HEK293 (cell line): ENCODE data around the gene CDSN.

Source experiments
- CTCF ChIA-PET: fragments of 350-600 bp; formaldehyde crosslinking; extraction: SDS; loops from one replicate; lab custom pipeline; 2021; ENCODE audit warnings: antibody characterized with exemption; lab: Yijun Ruan, JAX
- POLR2A ChIA-PET: fragments of 300-600 bp; formaldehyde crosslinking; extraction: SDS; loops from one replicate; lab custom pipeline; 2020; ENCODE audit warnings: antibody characterized with exemption, inconsistent platforms; lab: Yijun Ruan, JAX
- H3K27ac ChIP-seq: fragments of 200-500 bp; sonication (Bioruptor generic); 2 replicates; pipeline ENCODE4 v1.5.1; 2014; ENCODE audit warnings: low read depth, low read length, control low read depth, inconsistent platforms; ENCODE audit errors: extremely low read depth
- H3K36me3 ChIP-seq, 2 experiments: fragments of 200-500 bp in 1 of 2; sonication (Bioruptor generic) in 1 of 2; 1 replicate in 1 of 2; 2 replicates in 1 of 2; pipeline ENCODE4 v1.5.1; 2014 to 2017; ENCODE audit warnings: inconsistent platforms in 2 of 2, low read length in 2 of 2; ENCODE audit not compliant: control insufficient read depth in 2 of 2, insufficient read depth in 1 of 2
- H3K4me1 ChIP-seq: fragments of 200-500 bp; sonication (Bioruptor generic); 2 replicates; pipeline ENCODE4 v1.5.1; 2014; ENCODE audit warnings: mild to moderate bottlenecking, low read length, inconsistent platforms; ENCODE audit not compliant: control insufficient read depth, insufficient read depth
- H3K4me3 ChIP-seq: 2 replicates; pipeline ENCODE4 v1.5.1; 2011; ENCODE audit warnings: low read depth, mild to moderate bottlenecking, control low read depth, low read length, moderate library complexity
- H3K9me3 ChIP-seq: fragments of 200-500 bp; sonication (Bioruptor generic); 2 replicates; pipeline ENCODE4 v1.5.1; 2014; ENCODE audit warnings: low read depth, low read length, inconsistent platforms; ENCODE audit not compliant: control insufficient read depth, insufficient read depth
- AEBP2 ChIP-seq: fragments of 450-650 bp; formaldehyde crosslinking; IDR thresholded peaks from 2 replicates; pipeline ENCODE4 v1.5.1; 2016; ENCODE audit warnings: missing biosample characterization, missing genetic modification characterization, borderline replicate concordance
- BCL11A ChIP-seq: fragments of 450-650 bp; formaldehyde crosslinking; IDR thresholded peaks from 2 replicates; pipeline ENCODE4 v1.5.1; 2016; ENCODE audit warnings: low read depth, missing biosample characterization, missing genetic modification characterization
- CTCF ChIP-seq: fragments of 450-650 bp; formaldehyde crosslinking; IDR thresholded peaks from 2 replicates; pipeline ENCODE4 v1.5.1; 2016; ENCODE audit warnings: missing biosample characterization, missing genetic modification characterization
- GLIS2 ChIP-seq: fragments of 450-650 bp; formaldehyde crosslinking; IDR thresholded peaks from 2 replicates; pipeline ENCODE4 v1.5.1; 2016; ENCODE audit warnings: missing biosample characterization, missing genetic modification characterization
- PRDM4 ChIP-seq: fragments of 450-650 bp; formaldehyde crosslinking; IDR thresholded peaks from 2 replicates; pipeline ENCODE4 v1.5.1; 2017; ENCODE audit warnings: missing biosample characterization, missing genetic modification characterization
- TRIM28 ChIP-seq: IDR thresholded peaks from 2 replicates; pipeline ENCODE4 v1.6.1; 2011; ENCODE audit warnings: low read length, control low read depth, borderline replicate concordance
- ZBTB10 ChIP-seq: fragments of 450-650 bp; formaldehyde crosslinking; IDR thresholded peaks from 2 replicates; pipeline ENCODE4 v1.5.1; 2016; ENCODE audit warnings: missing biosample characterization, missing genetic modification characterization
- ZBTB20 ChIP-seq: fragments of 450-650 bp; formaldehyde crosslinking; IDR thresholded peaks from 2 replicates; pipeline ENCODE4 v1.5.1; 2016; ENCODE audit warnings: missing biosample characterization, missing genetic modification characterization
- ZBTB48 ChIP-seq: fragments of 450-650 bp; formaldehyde crosslinking; IDR thresholded peaks from 2 replicates; pipeline ENCODE4 v1.5.1; 2016; ENCODE audit warnings: missing biosample characterization, missing genetic modification characterization
- ZEB2 ChIP-seq: fragments of 450-650 bp; formaldehyde crosslinking; IDR thresholded peaks from 2 replicates; pipeline ENCODE4 v1.5.1; 2016; ENCODE audit warnings: missing biosample characterization, missing genetic modification characterization
- ZFP37 ChIP-seq: fragments of 450-650 bp; formaldehyde crosslinking; IDR thresholded peaks from 2 replicates; pipeline ENCODE4 v1.5.1; 2016; ENCODE audit warnings: missing biosample characterization, missing genetic modification characterization
- ZFP69B ChIP-seq: fragments of 450-650 bp; formaldehyde crosslinking; IDR thresholded peaks from 2 replicates; pipeline ENCODE4 v1.5.1; 2016; ENCODE audit warnings: missing biosample characterization, missing genetic modification characterization
- ZNF132 ChIP-seq: fragments of 450-650 bp; formaldehyde crosslinking; IDR thresholded peaks from 2 replicates; pipeline ENCODE4 v1.5.1; 2017; ENCODE audit warnings: missing biosample characterization, missing genetic modification characterization, borderline replicate concordance
- ZNF24 ChIP-seq: fragments of 450-650 bp; formaldehyde crosslinking; IDR thresholded peaks from 2 replicates; pipeline ENCODE4 v1.5.1; 2016; ENCODE audit warnings: missing biosample characterization, missing genetic modification characterization
- ZNF311 ChIP-seq: fragments of 450-650 bp; formaldehyde crosslinking; IDR thresholded peaks from 2 replicates; pipeline ENCODE4 v1.5.1; 2017; ENCODE audit warnings: missing biosample characterization, missing genetic modification characterization, borderline replicate concordance
- ZNF335 ChIP-seq: fragments of 450-650 bp; formaldehyde crosslinking; conservative IDR thresholded peaks from 2 replicates; pipeline ENCODE4 v1.5.1; 2016; ENCODE audit warnings: missing biosample characterization, missing genetic modification characterization
- ZNF341 ChIP-seq: fragments of 450-650 bp; formaldehyde crosslinking; IDR thresholded peaks from 2 replicates; pipeline ENCODE4; 2016; ENCODE audit warnings: low read depth, missing biosample characterization, missing genetic modification characterization
- ZNF366 ChIP-seq: fragments of 450-650 bp; formaldehyde crosslinking; conservative IDR thresholded peaks from 2 replicates; pipeline ENCODE4 v1.5.1; 2016; ENCODE audit warnings: missing biosample characterization, missing genetic modification characterization
- ZNF37A ChIP-seq: fragments of 450-650 bp; IDR thresholded peaks from 2 replicates; pipeline ENCODE4 v1.5.1; 2018; ENCODE audit warnings: missing biosample characterization, missing genetic modification characterization
- ZNF449 ChIP-seq: fragments of 450-650 bp; formaldehyde crosslinking; IDR thresholded peaks from 2 replicates; pipeline ENCODE4 v1.5.1; 2017; ENCODE audit warnings: missing biosample characterization, mild to moderate bottlenecking, missing genetic modification characterization, moderate library complexity
- ZNF513 ChIP-seq: fragments of 450-650 bp; IDR thresholded peaks from 2 replicates; pipeline ENCODE4 v1.5.1; 2018; ENCODE audit warnings: missing biosample characterization, missing genetic modification characterization
- ZNF558 ChIP-seq: fragments of 450-650 bp; formaldehyde crosslinking; IDR thresholded peaks from 2 replicates; pipeline ENCODE4 v1.5.1; 2016; ENCODE audit warnings: missing biosample characterization, missing genetic modification characterization
- ZNF629 ChIP-seq: fragments of 450-650 bp; formaldehyde crosslinking; IDR thresholded peaks from 2 replicates; pipeline ENCODE4 v1.5.1; 2017; ENCODE audit warnings: missing biosample characterization, missing genetic modification characterization
- ZNF664 ChIP-seq: fragments of 450-650 bp; formaldehyde crosslinking; IDR thresholded peaks from 2 replicates; pipeline ENCODE4 v1.5.1; 2016; ENCODE audit warnings: missing biosample characterization, missing genetic modification characterization
- ZNF747 ChIP-seq: fragments of 450-650 bp; formaldehyde crosslinking; IDR thresholded peaks from 2 replicates; pipeline ENCODE4 v1.5.1; 2016; ENCODE audit warnings: missing biosample characterization, missing genetic modification characterization
- ZXDB ChIP-seq: fragments of 450-650 bp; formaldehyde crosslinking; IDR thresholded peaks from 2 replicates; pipeline ENCODE4 v1.5.1; 2016; ENCODE audit warnings: missing biosample characterization, missing genetic modification characterization

Gene CDSN

GRCh38 chr6:31083742-31084354 is 36.4 kb downstream of the CDSN start:
- Histone ChIP-seq H3K27ac (peak overlapping the region; percentile 2; the same call in 1 of the 2 replicates), H3K36me3 (no peaks in the 10 kb centered on the region; a peak in 1 of 3 replicates), H3K4me3 (no peak overlapping the region), H3K4me1 (peaks cover 10% of the 10 kb centered on the region; the same call in 1 of the 2 replicates), H3K9me3 (no peaks in the 10 kb centered on the region)
- CTCF ChIA-PET = interaction anchor here (0.6 to 8.9 kb wide), 32 partner anchors 9 to 630 kb away, joined by 3 to 206 read pairs (median 4); partner anchors contain the start of gene VARS2
- POLR2A ChIA-PET = interaction anchor here (0.8 to 1.0 kb wide), 2 partner anchors 30 to 200 kb away, joined by 4 to 5 read pairs; partner anchors contain the start of genes DDR1 and PSORS1C1
- TF ChIP-seq ZNF449 (tag by site-specific recombination) = peak; percentile 84
- no peak for TF ChIP-seq ZNF132 (tag by site-specific recombination)
- no peak for TF ChIP-seq ZNF311
- TF ChIP-seq ZEB2 = peak; percentile 52; the same call in 1 of the 2 replicates
- no peak for TF ChIP-seq ZNF747 (tag by site-specific recombination)
- peak; percentile 78 for TF ChIP-seq ZNF629 (tag by site-specific recombination)
- TF ChIP-seq ZFP37 = 0 out of 2 replicates have a peak, but pooled peaks have one; percentile 17
- peak; percentile 12; the same call in 1 of the 2 replicates for TF ChIP-seq CTCF (tag by site-specific recombination)
- peak; percentile 51 for TF ChIP-seq ZNF335
- peak; percentile 86 for TF ChIP-seq ZBTB10 (tag by site-specific recombination)
- no peak for TF ChIP-seq ZNF513
- TF ChIP-seq BCL11A (tag by site-specific recombination) = no peak
- TF ChIP-seq AEBP2 (tag by site-specific recombination) = no peak
- TF ChIP-seq ZNF37A (tag by site-specific recombination) = no peak
- TF ChIP-seq GLIS2 = no peak
- TF ChIP-seq PRDM4 (tag by site-specific recombination) = no peak
- TF ChIP-seq ZNF24 (tag by site-specific recombination) = 0 out of 2 replicates have a peak, but pooled peaks have one; percentile 22
- no peak; the same call in 1 of the 2 replicates for TF ChIP-seq ZNF366 (tag by site-specific recombination)
- peak; percentile 49; the same call in 1 of the 2 replicates for TF ChIP-seq ZFP69B
- peak; percentile 59 for TF ChIP-seq ZXDB (tag by site-specific recombination)
- peak; percentile 58; the same call in 1 of the 2 replicates for TF ChIP-seq ZBTB48 (tag by site-specific recombination)
- peak; percentile 72; the same call in 1 of the 2 replicates for TF ChIP-seq TRIM28
- TF ChIP-seq ZBTB20 (tag by site-specific recombination) = peak; percentile 28
- no peak for TF ChIP-seq ZNF341 (tag by site-specific recombination)
- 0 out of 2 replicates have a peak, but pooled peaks have one; percentile 23 for TF ChIP-seq ZNF558
- TF ChIP-seq ZNF664 (tag by site-specific recombination) = no peak
